Measurements from ENCODE around the gene FPGS.

GRCh38 chr9:127850286-127850830 lies 47.7 kb downstream of the FPGS start:
- TF ChIP-seq CTCF (IDR thresholded peaks at IDR 0.05; ENCODE audit: low read depth, low read length, poor library complexity, severe bottlenecking) (no peak), EZH2phosphoT487 (IDR thresholded peaks at IDR 0.05; ENCODE audit: borderline replicate concordance, low read length) (no peak)

All from DOHH2 (cell line).